B cell (primary cell): ENCODE measurements around the gene KCTD10.

ENCODE experiments used
- EZH2 ChIP-seq: IDR thresholded peaks from 2 replicates; pipeline ENCODE4 v1.6.1; 2012; ENCODE audit warnings: borderline replicate concordance, low read depth, mild to moderate bottlenecking, moderate library complexity, low read length; ENCODE audit not compliant: insufficient read depth, poor library complexity, severe bottlenecking
- TF ChIP-seq, protein P1 (sequence below): fragments of 200-600 bp; IDR thresholded peaks from one replicate; pipeline ENCODE4 v1.8.0; 2022; ENCODE audit warnings: antibody characterized with exemption, mild to moderate bottlenecking

GRCh38 chr12:109475993-109476806 is 900 bp downstream of the KCTD10 start:
- TF ChIP-seq, protein P1, sequence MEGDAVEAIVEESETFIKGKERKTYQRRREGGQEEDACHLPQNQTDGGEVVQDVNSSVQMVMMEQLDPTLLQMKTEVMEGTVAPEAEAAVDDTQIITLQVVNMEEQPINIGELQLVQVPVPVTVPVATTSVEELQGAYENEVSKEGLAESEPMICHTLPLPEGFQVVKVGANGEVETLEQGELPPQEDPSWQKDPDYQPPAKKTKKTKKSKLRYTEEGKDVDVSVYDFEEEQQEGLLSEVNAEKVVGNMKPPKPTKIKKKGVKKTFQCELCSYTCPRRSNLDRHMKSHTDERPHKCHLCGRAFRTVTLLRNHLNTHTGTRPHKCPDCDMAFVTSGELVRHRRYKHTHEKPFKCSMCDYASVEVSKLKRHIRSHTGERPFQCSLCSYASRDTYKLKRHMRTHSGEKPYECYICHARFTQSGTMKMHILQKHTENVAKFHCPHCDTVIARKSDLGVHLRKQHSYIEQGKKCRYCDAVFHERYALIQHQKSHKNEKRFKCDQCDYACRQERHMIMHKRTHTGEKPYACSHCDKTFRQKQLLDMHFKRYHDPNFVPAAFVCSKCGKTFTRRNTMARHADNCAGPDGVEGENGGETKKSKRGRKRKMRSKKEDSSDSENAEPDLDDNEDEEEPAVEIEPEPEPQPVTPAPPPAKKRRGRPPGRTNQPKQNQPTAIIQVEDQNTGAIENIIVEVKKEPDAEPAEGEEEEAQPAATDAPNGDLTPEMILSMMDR = no peak
- no peak for TF ChIP-seq EZH2
